NCI-H510A (cell line): ENCODE measurements around the gene RSKR.
"Not testable (repeated sequence)": the region's sequence is repeated elsewhere in the genome, so short reads cannot be mapped to it uniquely, and the experiment has no call there.

ENCODE experiments used
- DNase-seq: peaks from one replicate; lab custom pipeline; 2025; lab: John Stamatoyannopoulos, UW

Gene RSKR

GRCh38 chr17:28622186-28622585, 8.2 kb upstream of the RSKR start:
- DNase-seq, result no peak

- DNase-seq, result no peak
Observed at GRCh38 chr17:28620010-28620409, 6.0 kb upstream of the RSKR start.

GRCh38 chr17:28618464-28618863, 4.5 kb upstream of the RSKR start:
- DNase-seq, result no peak

- no peak for DNase-seq
Observed at GRCh38 chr17:28616281-28616680, 2.3 kb upstream of the RSKR start.

- DNase-seq, result no peak
Observed at GRCh38 chr17:28615260-28615940, 1.4 kb upstream of the RSKR start.

GRCh38 chr17:28612936-28613872, 781 bp downstream of the RSKR start:
- DNase-seq, result no peak

GRCh38 chr17:28612531-28612930, 1.5 kb downstream of the RSKR start:
- no peak for DNase-seq

GRCh38 chr17:28610376-28610775, 3.6 kb downstream of the RSKR start:
- no peak for DNase-seq

- not testable (repeated sequence) for DNase-seq
Observed at GRCh38 chr17:28604031-28604430, 10.0 kb downstream of the RSKR start.

- peak; percentile 58 for DNase-seq
Observed at GRCh38 chr17:28599311-28600184, 14.4 kb downstream of the RSKR start.

GRCh38 chr17:28598799-28599310, 15.1 kb downstream of the RSKR start, which contains the start of gene SPAG5:
TSS of gene SPAG5 (minus strand) at chr17:28599025. CDS start at chr17:28598946, 79 bp downstream.
- peak; percentile 84 for DNase-seq

GRCh38 chr17:28598389-28598788, 15.6 kb downstream of the RSKR start:
- DNase-seq, result no peak

- no peak for DNase-seq
Observed at GRCh38 chr17:28597606-28598383, 16.2 kb downstream of the RSKR start.

- no peak for DNase-seq
Observed at GRCh38 chr17:28592260-28592659, 21.7 kb downstream of the RSKR start.

GRCh38 chr17:28585851-28586250, 28.1 kb downstream of the RSKR start:
- no peak for DNase-seq

- DNase-seq, result no peak
Observed at GRCh38 chr17:28584434-28584833, 29.6 kb downstream of the RSKR start.

GRCh38 chr17:28582513-28582912, 31.5 kb downstream of the RSKR start:
- DNase-seq, result no peak

- DNase-seq, result no peak
Observed at GRCh38 chr17:28580959-28581358, 33.0 kb downstream of the RSKR start.

- DNase-seq, result no peak
Observed at GRCh38 chr17:28579526-28579925, 34.5 kb downstream of the RSKR start.

- DNase-seq, result no peak
Observed at GRCh38 chr17:28578246-28579195, 35.5 kb downstream of the RSKR start.
